H1 (cell line): ENCODE data around the gene CHRD. TPM values are rescaled to one million over a fixed set of nuclear protein-coding genes. Genes with fewer than 3 reads are reported as not detected.

Source experiments
- CTCF ChIA-PET: fragments of 300-600 bp; sonication (Branson Sonifier 250); formaldehyde crosslinking; loops from one replicate; lab custom pipeline; 2021; ENCODE audit not compliant: partially characterized antibody; lab: Charles Lee
- POLR2A ChIA-PET: fragments of 300-600 bp; sonication (Branson Sonifier 250); formaldehyde crosslinking; loops from one replicate; lab custom pipeline; 2021; ENCODE audit warnings: inconsistent platforms; ENCODE audit not compliant: partially characterized antibody; lab: Charles Lee
- DNase-seq, 2 experiments: peaks; one replicate each; pipeline versions ENCODE4 v3.0.0 to v3.0.0-alpha.2; 2010 to 2022; ENCODE audit warnings: low spot score in 2 of 2, low read depth in 1 of 2, mixed read lengths in 1 of 2
- FAIRE-seq: peaks from 2 replicates; lab custom pipeline; 2011; peaks lifted over from hg19 to GRCh38; lab: Jason Lieb, UNC
- H2AFZ ChIP-seq: 2 replicates; pipeline ENCODE4 v1.8.1; 2012; ENCODE audit warnings: low read length, inconsistent platforms
- H2AK5ac ChIP-seq: 2 replicates; pipeline ENCODE4 v1.6.1; 2013; ENCODE audit warnings: low read depth, low read length
- H2BK120ac ChIP-seq: replicated peaks from 2 replicates; pipeline ENCODE3; 2013; ENCODE audit warnings: low read depth, low read length, inconsistent platforms
- H2BK12ac ChIP-seq: 2 replicates; pipeline ENCODE4 v1.6.1; 2013; ENCODE audit warnings: low read depth, low read length
- H2BK15ac ChIP-seq: 2 replicates; pipeline ENCODE4 v1.6.1; 2013; ENCODE audit warnings: low read length
- H2BK20ac ChIP-seq: 2 replicates; pipeline ENCODE4 v1.6.1; 2013; ENCODE audit warnings: low read length
- H2BK5ac ChIP-seq: 2 replicates; pipeline ENCODE4 v1.6.1; 2013; ENCODE audit warnings: low read depth, low read length
- H3K14ac ChIP-seq: 2 replicates; pipeline ENCODE4 v1.6.1; 2013; ENCODE audit warnings: inconsistent platforms; ENCODE audit not compliant: insufficient read length
- H3K18ac ChIP-seq: 2 replicates; pipeline ENCODE4 v1.6.1; 2013; ENCODE audit warnings: low read length; ENCODE audit errors: extremely low read depth
- H3K23ac ChIP-seq: 2 replicates; pipeline ENCODE4 v1.6.1; 2013; ENCODE audit warnings: inconsistent platforms; ENCODE audit not compliant: insufficient read length
- H3K23me2 ChIP-seq: 2 replicates; pipeline ENCODE4 v1.6.1; 2013; ENCODE audit warnings: low read depth, low read length
- H3K27ac ChIP-seq: 2 replicates; pipeline ENCODE4 v1.6.1; 2011; ENCODE audit warnings: low read depth, low read length, inconsistent platforms
- H3K27me3 ChIP-seq, 4 experiments: replicated peaks in 1 of 4; 1 replicate in 1 of 4; 2 replicates in 3 of 4; pipeline versions ENCODE4 v1.6.1 to v1.8.1; 2011 to 2013; ENCODE audit warnings: low read length in 3 of 4, mild to moderate bottlenecking in 3 of 4, inconsistent platforms in 2 of 4, mixed read lengths in 2 of 4, moderate library complexity in 1 of 4; ENCODE audit not compliant: control insufficient read depth in 3 of 4, insufficient read depth in 3 of 4; ENCODE audit errors: extremely low read depth in 1 of 4
- H3K36me3 ChIP-seq, 4 experiments: 2 replicates each; pipeline versions ENCODE4 v1.6.1 to v1.8.1; 2011 to 2013; ENCODE audit warnings: mild to moderate bottlenecking in 4 of 4, low read length in 3 of 4, moderate library complexity in 2 of 4, control low read depth in 1 of 4, inconsistent platforms in 1 of 4; ENCODE audit not compliant: insufficient read depth in 4 of 4, control insufficient read depth in 2 of 4
- H3K4ac ChIP-seq: replicated peaks from 2 replicates; pipeline ENCODE3; 2013; ENCODE audit warnings: low read length, low read depth, mixed read lengths, inconsistent platforms; ENCODE audit not compliant: insufficient read length
- H3K4me1 ChIP-seq, 4 experiments: replicated peaks in 1 of 4; 1 replicate in 1 of 4; 2 replicates in 3 of 4; pipeline versions ENCODE4 v1.6.1 to v1.8.1; 2011 to 2013; ENCODE audit warnings: low read length in 3 of 4, inconsistent platforms in 2 of 4, mixed read lengths in 1 of 4; ENCODE audit not compliant: insufficient read depth in 4 of 4, control insufficient read depth in 3 of 4
- H3K4me2 ChIP-seq, 2 experiments: 2 replicates each; pipeline versions ENCODE4 v1.6.1 to v1.8.1; 2011 to 2013; ENCODE audit warnings: low read depth in 2 of 2, low read length in 2 of 2, control low read depth in 1 of 2, inconsistent platforms in 1 of 2, mild to moderate bottlenecking in 1 of 2; ENCODE audit not compliant: insufficient read depth in 1 of 2
- H3K4me3 ChIP-seq, 4 experiments: fragments of 200-600, 300-600 bp in 1 of 4; sonication (generic), shearing (Covaris generic), sonication (Bioruptor Twin) in 1 of 4; 2 replicates each; pipeline versions ENCODE4 v1.5.1 to v1.8.1; 2011 to 2016; ENCODE audit warnings: low read length in 4 of 4, low read depth in 3 of 4, control low read depth in 2 of 4, inconsistent platforms in 2 of 4, mild to moderate bottlenecking in 2 of 4, mixed read lengths in 1 of 4, moderate library complexity in 1 of 4; ENCODE audit not compliant: insufficient read depth in 2 of 4; ENCODE audit errors: extremely low read depth in 1 of 4
- H3K56ac ChIP-seq: replicated peaks from 2 replicates; pipeline ENCODE3; 2013; ENCODE audit warnings: low read depth, mild to moderate bottlenecking, mixed read lengths, low read length, inconsistent platforms; ENCODE audit not compliant: insufficient read length
- H3K79me1 ChIP-seq: 2 replicates; pipeline ENCODE4 v1.6.1; 2013; ENCODE audit warnings: low read depth, low read length, control low read depth
- H3K79me2 ChIP-seq, 2 experiments: 2 replicates each; pipeline versions ENCODE4 v1.6.1 to v1.8.1; 2012 to 2013; ENCODE audit warnings: low read length in 2 of 2, mild to moderate bottlenecking in 2 of 2, inconsistent platforms in 1 of 2; ENCODE audit not compliant: insufficient read depth in 2 of 2, control insufficient read depth in 1 of 2
- H3K9ac ChIP-seq, 4 experiments: replicated peaks in 1 of 4; 1 replicate in 1 of 4; 2 replicates in 3 of 4; pipeline versions ENCODE4 v1.6.1 to v1.8.1; 2011 to 2013; ENCODE audit warnings: low read depth in 3 of 4, low read length in 3 of 4, control low read depth in 2 of 4, mild to moderate bottlenecking in 2 of 4, moderate library complexity in 2 of 4, inconsistent platforms in 1 of 4; ENCODE audit errors: extremely low read depth in 1 of 4
- H3K9me3 ChIP-seq, 2 experiments: 2 replicates each; pipeline versions ENCODE4 v1.6.1 to v1.8.1; 2012 to 2013; ENCODE audit warnings: mild to moderate bottlenecking in 2 of 2, moderate library complexity in 2 of 2, control low read depth in 1 of 2, inconsistent platforms in 1 of 2, low read depth in 1 of 2, low read length in 1 of 2, mixed read lengths in 1 of 2; ENCODE audit not compliant: insufficient read depth in 2 of 2
- H4K20me1 ChIP-seq, 2 experiments: replicated peaks in 1 of 2; 2 replicates each; pipeline versions ENCODE3 to v1.8.1; 2011 to 2013; ENCODE audit warnings: inconsistent platforms in 2 of 2, low read length in 2 of 2, mild to moderate bottlenecking in 1 of 2; ENCODE audit not compliant: insufficient read depth in 2 of 2, control insufficient read depth in 1 of 2
- H4K5ac ChIP-seq: 2 replicates; pipeline ENCODE4 v1.6.1; 2013; ENCODE audit warnings: low read length, low read depth, mixed read lengths, inconsistent platforms; ENCODE audit not compliant: insufficient read length
- H4K8ac ChIP-seq: 2 replicates; pipeline ENCODE4 v1.8.0; 2013; ENCODE audit warnings: mild to moderate bottlenecking, moderate library complexity, low read length, inconsistent platforms; ENCODE audit not compliant: insufficient read depth; ENCODE audit errors: extremely low read depth
- H4K91ac ChIP-seq: replicated peaks from 2 replicates; pipeline ENCODE3; 2013; ENCODE audit warnings: low read length, mixed read lengths, inconsistent platforms; ENCODE audit not compliant: insufficient read length
- RAD21 ChIP-seq, 2 experiments: IDR thresholded peaks in 1 of 2; conservative IDR thresholded peaks in 1 of 2; 2 replicates each; pipeline ENCODE4 v1.6.1; 2011; ENCODE audit warnings: low read depth in 2 of 2, low read length in 2 of 2, improper control_type of control experiment in 1 of 2, inconsistent platforms in 1 of 2, mild to moderate bottlenecking in 1 of 2, moderate library complexity in 1 of 2
- TAF7 ChIP-seq: optimal IDR thresholded peaks from 2 replicates; pipeline ENCODE3; 2011; ENCODE audit warnings: low read depth, mild to moderate bottlenecking, inconsistent platforms, low read length, moderate library complexity, borderline replicate concordance
- WGBS, 2 experiments: shearing (Covaris generic) in 1 of 2; methylation state at CpG; one replicate each; pipeline versions ENCODE4 v1.1.6 to v1.1.7; 2013 to 2015; ENCODE audit warnings: low lambda C conversion rate in 2 of 2, mixed read lengths in 2 of 2, inconsistent platforms in 1 of 2, low coverage in 1 of 2, missing lambda C conversion rate in 1 of 2; ENCODE audit not compliant: insufficient replicate concordance in 2 of 2, insufficient coverage in 1 of 2, insufficient read length in 1 of 2; ENCODE audit errors: extremely low coverage in 1 of 2, missing lambda C conversion rate in 1 of 2; 5-methylcytosine and 5-hydroxymethylcytosine counted together
- polyA plus RNA-seq, 7 experiments: library from polyadenylated mRNA; depleted of rRNA in 3 of 7; stranded (reverse) in 5 of 7; unstranded in 2 of 7; fragments of >200 nt in 5 of 7; fragments of 200-250 nt in 2 of 7; gene quantifications; 1 replicate in 5 of 7; 2 replicates in 1 of 7; 4 replicates in 1 of 7; pipeline versions ENCODE4 v1.2.1 to v1.2.3, GENCODE V29; 2011 to 2013; ENCODE audit warnings: missing spikeins in 2 of 7, mixed read lengths in 2 of 7
- total RNA-seq: library from RNA; stranded (reverse); fragmentation: NEBNext Ultra II Directional; extraction: Animal tissue kit (Norgen Biotek cat#: 25700); gene quantifications from 2 replicates; pipeline ENCODE4 v1.2.1, GENCODE V29; 2021
- TF ChIP-seq, protein P1 (sequence below), 3 experiments: IDR thresholded peaks; 1 replicate in 2 of 3; 2 replicates in 1 of 3; pipeline versions ENCODE4 v1.5.1 to v1.6.1; 2011; ENCODE audit warnings: low read length in 3 of 3, mild to moderate bottlenecking in 3 of 3, inconsistent platforms in 2 of 3, low read depth in 1 of 3, moderate library complexity in 1 of 3; ENCODE audit not compliant: insufficient read depth in 1 of 3; ENCODE audit errors: control extremely low read depth in 1 of 3

Gene CHRD
- total and polyA plus RNA-seq, 2 of the 8 experiments (the other 6 are each of a cell fraction or from before 2014, with no cell fraction given): 0.62 to 0.86 TPM

DNA sequence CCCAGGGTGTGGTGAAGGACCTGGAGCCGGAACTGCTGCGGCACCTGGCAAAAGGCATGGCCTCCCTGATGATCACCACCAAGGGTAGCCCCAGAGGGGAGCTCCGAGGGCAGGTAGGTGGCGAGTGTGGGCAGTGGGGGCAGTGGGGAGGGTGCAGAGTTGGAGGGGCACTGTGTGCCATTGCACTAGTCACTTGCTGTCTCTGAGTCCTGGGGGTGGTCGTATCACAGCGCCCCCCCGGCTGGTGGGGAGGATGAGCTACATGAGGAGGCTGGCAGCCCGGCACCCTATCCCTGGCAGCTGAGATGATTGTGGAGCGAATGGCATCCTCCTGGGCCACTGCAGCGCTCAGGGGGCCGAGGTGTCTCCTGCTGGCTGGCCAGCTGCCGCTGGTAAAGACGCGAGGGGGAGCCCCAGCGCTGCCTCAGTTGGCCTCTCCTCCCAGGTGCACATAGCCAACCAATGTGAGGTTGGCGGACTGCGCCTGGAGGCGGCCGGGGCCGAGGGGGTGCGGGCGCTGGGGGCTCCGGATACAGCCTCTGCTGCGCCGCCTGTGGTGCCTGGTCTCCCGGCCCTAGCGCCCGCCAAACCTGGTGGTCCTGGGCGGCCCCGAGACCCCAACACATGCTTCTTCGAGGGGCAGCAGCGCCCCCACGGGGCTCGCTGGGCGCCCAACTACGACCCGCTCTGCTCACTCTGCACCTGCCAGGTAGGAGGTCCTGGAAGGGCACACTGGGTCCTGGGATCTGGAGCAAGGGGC, 6.4 kb downstream of the CHRD start:
- H3K9ac ChIP-seq: no peak overlapping the region
- H4K20me1 ChIP-seq: peaks cover 0 to 7% of the 10 kb centered on the region in 2 experiments
- no peak overlapping the region for H2BK15ac ChIP-seq
- no peak overlapping the region for H3K18ac ChIP-seq
- H3K4ac ChIP-seq: no peak overlapping the region
- H4K91ac ChIP-seq: no peak overlapping the region
- no peak overlapping the region for H2AK5ac ChIP-seq
- H3K27me3 ChIP-seq: peaks cover 16 to 26% (median 23%) of the 10 kb centered on the region in 4 experiments
- no peak overlapping the region for H3K27ac ChIP-seq
- no peaks in the 10 kb centered on the region for H3K79me2 ChIP-seq
- 60% methylated on average over 25 of the region's 37 CpGs; no CpG with 5 or more reads in 1 of the 2 experiments for WGBS, 2 experiments
- H3K79me1 ChIP-seq: no peaks in the 10 kb centered on the region
- H3K23me2 ChIP-seq: peaks cover 4% of the 10 kb centered on the region; the same call in 1 of the 2 replicates
- DNase-seq: no peak
- H3K4me1 ChIP-seq: peaks cover 0 to 5% (median 3%) of the 10 kb centered on the region in 4 experiments; a peak in 6 of 7 replicates
- no peak overlapping the region for H3K23ac ChIP-seq
- H2AFZ ChIP-seq: no peak overlapping the region
- no peaks in the 10 kb centered on the region for H3K36me3 ChIP-seq
- CTCF ChIA-PET: interaction anchor here (0.7 to 8.3 kb wide), 10 partner anchors 9 to 157 kb away, joined by 3 to 78 read pairs (median 4); no protein-coding TSS in a partner anchor
- H2BK120ac ChIP-seq: no peak overlapping the region
- no peaks in the 10 kb centered on the region for H3K9me3 ChIP-seq
- TF ChIP-seq, protein P1, sequence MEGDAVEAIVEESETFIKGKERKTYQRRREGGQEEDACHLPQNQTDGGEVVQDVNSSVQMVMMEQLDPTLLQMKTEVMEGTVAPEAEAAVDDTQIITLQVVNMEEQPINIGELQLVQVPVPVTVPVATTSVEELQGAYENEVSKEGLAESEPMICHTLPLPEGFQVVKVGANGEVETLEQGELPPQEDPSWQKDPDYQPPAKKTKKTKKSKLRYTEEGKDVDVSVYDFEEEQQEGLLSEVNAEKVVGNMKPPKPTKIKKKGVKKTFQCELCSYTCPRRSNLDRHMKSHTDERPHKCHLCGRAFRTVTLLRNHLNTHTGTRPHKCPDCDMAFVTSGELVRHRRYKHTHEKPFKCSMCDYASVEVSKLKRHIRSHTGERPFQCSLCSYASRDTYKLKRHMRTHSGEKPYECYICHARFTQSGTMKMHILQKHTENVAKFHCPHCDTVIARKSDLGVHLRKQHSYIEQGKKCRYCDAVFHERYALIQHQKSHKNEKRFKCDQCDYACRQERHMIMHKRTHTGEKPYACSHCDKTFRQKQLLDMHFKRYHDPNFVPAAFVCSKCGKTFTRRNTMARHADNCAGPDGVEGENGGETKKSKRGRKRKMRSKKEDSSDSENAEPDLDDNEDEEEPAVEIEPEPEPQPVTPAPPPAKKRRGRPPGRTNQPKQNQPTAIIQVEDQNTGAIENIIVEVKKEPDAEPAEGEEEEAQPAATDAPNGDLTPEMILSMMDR (IDR thresholded peaks at IDR 0.05; ENCODE audit: control extremely low read depth in 1 of 3, insufficient read depth in 1 of 3, low read depth in 1 of 3, low read length in 3 of 3): peak in 2 of 3 experiments; percentile 9 to 29; a peak in 2 of 4 replicates
- TF ChIP-seq TAF7 (no peak), RAD21 (IDR thresholded peaks at IDR 0.05 in 1 of 2, conservative IDR thresholded peaks at IDR 0.05 in 1 of 2; ENCODE audit: low read depth in 2 of 2, low read length in 2 of 2) (peak; percentile 6 to 28; a peak in 2 of 4 replicates)
- TF ChIP-seq, all 59 proteins: peak for 2
- POLR2A ChIA-PET: no interaction called here
- no peak for FAIRE-seq
- no peak overlapping the region for H2BK12ac ChIP-seq
- H3K4me3 ChIP-seq: peak overlapping the region in 1 of 4 experiments; percentile 27; a peak in 1 of 8 replicates
- H4K8ac ChIP-seq: no peak overlapping the region
- no peak overlapping the region for H3K56ac ChIP-seq
- H3K4me2 ChIP-seq: peak overlapping the region in 1 of 2 experiments; percentile 56; a peak in 2 of 4 replicates
- no peak overlapping the region for H3K14ac ChIP-seq
- no peak overlapping the region for H4K5ac ChIP-seq
- no peak overlapping the region for H2BK5ac ChIP-seq
- no peak overlapping the region for H2BK20ac ChIP-seq
